Frontal cortex (tissue), 4 donors: ENCODE measurements around the gene SAMSN1. TPM values are rescaled to one million over a fixed set of nuclear protein-coding genes. Genes with fewer than 3 reads are reported as not detected.
"Not testable (repeated sequence)": the region's sequence is repeated elsewhere in the genome, so short reads cannot be mapped to it uniquely, and the experiment has no call there.

ENCODE experiments used
- DNase-seq, 2 donors: peaks; one replicate each; pipeline ENCODE4 v3.0.0; 2012; ENCODE audit warnings: low spot score in 2 of 2
- FAIRE-seq: peaks from 2 replicates; lab custom pipeline; 2012; peaks lifted over from hg19 to GRCh38; lab: Jason Lieb, UNC
- total RNA-seq: library from RNA; depleted of rRNA; stranded (reverse); fragments of >200 nt; gene quantifications from one replicate; pipeline ENCODE4 v1.2.3, GENCODE V29; 2014
- donor health status: control.
- donor health status: control.
- donor health status: control.

SAMSN1 gene
- total RNA-seq, 1 donor from 2014 or later = 3.3 TPM

DNA sequence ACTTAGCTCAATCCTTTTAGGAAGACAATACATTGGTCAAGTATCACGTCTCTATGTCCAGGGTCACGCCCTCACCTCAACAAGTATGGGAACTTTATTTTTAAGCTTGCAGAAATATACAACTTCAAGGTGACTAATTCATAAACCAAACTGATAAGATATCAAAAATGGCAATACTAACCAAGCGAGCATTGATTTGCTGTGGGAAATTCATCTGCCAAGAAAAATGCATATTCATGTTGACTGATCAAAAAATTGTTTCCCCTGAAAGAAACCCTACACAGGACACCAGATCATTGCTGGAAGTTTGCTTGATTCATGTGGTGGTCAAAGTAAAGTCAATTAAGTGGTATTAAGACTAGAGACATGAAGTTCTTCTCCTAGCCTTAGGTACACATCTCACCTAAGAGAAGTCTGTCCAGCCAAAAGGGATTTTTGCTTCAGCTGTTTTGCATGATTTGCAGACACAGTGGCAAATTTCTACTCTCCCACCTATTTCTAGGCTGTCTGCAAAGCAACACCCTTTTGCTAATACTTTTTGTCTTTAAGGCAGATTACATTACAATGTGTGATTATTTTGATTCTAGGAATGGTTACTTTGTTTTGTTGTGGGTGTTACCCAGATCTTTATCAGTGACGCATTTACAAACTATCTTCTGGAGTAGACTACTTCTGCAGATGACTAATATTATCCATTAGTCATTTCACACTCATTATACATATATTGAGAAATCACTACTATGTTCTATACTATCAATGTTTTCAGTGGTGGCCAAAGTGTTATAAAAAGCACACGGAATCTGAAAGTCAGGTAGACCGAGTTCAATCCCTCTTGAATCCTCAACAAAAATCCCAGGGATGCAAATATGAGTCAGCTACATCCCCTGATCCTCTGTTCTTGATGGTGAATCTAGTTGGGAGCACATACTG lies 12.4 kb downstream of the SAMSN1 start:
- DNase-seq = no peak
- FAIRE-seq = no peak

DNA sequence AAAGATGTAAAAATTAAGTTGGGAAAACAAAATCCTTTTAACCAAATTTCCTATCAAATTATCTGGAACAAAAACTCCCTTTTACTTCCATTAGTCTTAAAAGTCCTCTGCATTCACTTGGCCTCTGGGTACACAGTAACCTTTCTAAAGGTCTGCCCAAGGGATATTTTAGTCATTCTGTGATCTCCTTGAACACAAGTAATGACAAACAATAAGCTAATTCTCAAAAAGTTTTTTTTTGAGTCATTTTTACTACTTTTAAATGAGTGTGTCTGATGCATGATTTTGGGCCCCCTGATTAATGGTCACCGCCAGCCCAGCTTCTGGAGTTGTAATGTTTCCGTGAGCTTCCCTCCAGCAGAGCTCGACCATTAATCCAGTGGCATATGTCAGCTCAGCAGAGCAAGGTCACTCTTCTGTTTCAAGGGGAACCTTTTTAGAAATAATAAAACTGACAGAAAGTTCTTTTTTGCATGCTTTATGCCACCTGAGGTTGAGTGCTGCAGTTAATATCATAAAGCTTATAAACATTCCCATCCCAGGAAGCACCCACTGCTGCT lies 14.3 kb downstream of the SAMSN1 start:
- FAIRE-seq (no peak), DNase-seq (no peak)

DNA sequence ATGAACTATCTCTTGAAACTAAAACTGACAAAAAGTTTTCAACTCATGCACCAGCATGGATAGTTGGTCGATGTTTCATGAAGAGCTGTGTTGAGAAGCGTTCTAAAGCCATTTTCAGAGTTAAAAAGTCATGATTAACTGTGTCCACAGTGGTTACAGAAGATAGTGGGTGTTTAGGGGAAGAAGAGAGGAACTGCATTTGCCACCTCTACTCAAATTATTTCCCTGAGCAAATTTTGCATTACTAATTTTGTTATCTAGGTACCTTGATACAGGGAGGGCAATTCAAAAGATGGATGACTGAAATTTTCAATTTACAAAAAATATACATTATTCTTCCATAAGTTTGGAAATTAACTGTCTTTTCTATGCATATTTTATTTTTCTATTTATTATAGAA lies 15.5 kb downstream of the SAMSN1 start:
- DNase-seq (no peak), FAIRE-seq (no peak)

DNA sequence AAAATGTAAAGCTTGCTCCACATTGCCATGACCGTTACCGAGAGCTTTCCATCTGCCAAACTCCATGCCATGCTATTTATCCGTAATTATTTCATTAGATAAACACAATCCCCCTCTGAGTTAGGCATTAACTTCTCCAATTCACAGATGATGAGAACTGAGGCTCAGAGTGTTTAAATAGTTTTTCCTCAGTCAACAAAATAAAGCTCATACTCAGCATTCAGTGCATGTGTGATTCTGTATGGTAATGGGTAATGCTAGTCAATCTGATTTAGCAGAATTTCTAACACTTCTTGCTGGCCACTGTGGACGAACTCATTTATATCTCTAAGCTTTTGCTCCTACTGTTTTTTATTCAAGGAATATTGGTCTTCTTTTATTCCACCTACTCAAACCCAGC lies 17.3 kb downstream of the SAMSN1 start:
- FAIRE-seq (no peak), DNase-seq (no peak)

DNA sequence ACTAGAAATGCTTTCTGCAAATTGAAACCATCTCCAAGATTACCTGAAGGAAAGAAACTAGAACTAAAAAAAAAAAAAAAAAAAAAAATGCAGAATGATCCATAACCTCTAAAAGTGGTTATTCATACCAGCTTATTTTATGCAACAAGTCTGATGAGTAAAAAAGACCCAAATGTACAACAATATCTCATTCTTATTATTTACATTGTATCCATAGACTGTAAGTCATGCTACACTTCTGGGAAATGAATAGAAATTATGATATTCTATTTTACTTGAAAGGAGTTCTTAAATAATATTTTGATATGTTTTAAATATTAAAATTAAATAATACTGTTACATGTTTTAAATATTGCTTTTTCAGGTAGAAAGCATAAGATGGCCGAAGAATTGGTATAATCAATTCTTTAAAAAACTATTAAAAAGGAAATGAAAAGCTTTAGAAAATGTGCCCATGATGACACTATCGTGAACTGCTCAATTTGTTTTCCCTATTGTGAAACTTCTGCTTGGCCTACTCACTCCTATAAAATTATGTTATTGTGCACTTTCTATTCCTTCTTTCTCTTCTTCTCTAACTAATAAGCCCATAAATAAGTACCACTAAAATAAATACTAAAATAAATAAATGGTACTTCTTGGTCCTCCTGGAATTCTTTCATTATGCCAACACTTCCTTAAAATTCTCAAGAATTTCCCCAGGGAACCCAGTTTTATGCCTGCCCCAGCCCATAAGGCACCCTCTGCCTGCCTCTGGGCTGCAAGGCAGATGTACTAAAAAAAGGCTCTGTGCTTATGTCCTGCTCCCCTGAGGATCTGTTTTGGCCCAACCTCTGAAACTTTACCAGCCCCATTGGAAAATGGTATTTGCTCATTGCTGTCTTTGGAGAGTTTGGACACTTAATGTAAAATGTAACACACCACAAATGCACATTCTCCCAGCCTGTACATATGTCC lies 18.1 kb downstream of the SAMSN1 start:
- DNase-seq (no peak), FAIRE-seq (peak; percentile 37)

DNA sequence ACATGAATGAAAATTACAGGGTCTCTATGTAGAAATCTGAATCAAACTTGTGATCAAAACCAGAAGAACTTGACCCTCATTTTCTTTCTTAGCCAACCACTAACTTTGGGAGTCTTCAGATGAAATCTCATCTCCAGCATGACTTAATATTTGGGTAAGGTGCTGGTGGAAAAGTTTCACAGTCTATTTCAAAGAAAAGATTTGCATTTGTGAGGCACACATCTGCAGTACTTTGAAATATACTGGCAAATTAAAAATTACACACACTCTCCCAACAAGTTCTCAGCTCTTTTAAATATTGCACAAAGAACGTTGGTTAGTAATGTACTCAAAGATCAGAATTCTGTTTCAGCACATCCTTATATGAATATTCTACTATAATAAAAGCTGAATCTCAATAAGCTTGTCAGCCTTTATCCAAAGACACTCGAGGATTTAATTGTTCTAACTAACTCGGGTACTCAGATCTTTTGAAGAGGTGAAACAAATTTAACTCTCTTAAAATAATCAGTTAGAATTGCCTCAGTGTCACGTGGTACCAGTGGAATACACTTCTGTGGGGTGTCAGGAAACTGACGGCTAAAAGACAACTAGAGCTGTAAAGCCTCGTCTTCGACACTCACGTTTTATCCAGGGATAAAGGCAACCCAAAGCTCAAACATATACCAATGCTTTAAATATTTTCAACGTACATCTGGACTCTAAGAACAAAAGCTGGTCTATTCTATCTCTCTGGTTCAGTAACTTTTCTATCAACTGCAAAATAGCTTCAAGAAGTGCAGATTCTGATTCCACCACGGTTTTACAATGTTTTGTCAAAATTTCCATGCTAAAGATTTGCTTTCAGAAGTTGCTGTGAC lies 19.0 kb downstream of the SAMSN1 start:
- FAIRE-seq (no peak), DNase-seq (no peak)

DNA sequence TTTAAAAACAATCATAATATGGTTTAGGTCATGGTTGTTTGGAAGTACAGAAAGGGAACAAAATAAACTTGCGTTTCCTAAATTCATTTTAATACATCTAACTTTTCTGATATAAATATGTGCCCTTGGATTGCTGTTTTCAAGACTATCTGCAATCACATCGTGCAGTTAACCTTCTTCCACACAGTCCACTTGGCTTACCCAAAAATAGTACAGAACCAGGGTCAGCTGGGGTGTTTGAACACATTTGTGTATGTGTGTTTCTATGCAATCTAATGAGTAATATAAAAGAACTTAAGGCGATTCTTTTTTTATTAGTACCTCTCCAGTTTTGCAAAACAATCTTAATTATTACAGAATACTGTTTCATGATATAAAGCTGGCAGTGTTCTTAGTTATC lies 19.9 kb downstream of the SAMSN1 start:
- FAIRE-seq (no peak), DNase-seq (no peak)

DNA sequence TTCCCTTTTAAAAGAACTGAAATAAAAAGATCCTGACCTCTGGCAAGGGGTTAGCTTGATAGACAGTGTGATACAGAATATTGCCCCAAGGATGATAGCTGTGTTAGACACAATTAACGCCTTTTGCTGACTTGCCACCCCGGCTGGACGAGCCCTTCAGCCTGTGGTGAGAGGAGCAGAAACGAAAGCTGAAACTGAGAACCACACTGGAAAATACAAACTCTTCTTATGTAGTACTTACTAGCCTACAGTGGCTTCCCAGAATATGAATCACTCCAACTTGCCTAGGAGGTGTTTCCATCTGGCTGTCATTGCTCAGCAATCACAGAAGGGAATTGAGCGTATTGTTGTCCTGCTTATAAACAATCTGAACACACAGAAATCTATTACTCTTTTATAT lies 22.9 kb downstream of the SAMSN1 start:
- DNase-seq (no peak), FAIRE-seq (no peak)

DNA sequence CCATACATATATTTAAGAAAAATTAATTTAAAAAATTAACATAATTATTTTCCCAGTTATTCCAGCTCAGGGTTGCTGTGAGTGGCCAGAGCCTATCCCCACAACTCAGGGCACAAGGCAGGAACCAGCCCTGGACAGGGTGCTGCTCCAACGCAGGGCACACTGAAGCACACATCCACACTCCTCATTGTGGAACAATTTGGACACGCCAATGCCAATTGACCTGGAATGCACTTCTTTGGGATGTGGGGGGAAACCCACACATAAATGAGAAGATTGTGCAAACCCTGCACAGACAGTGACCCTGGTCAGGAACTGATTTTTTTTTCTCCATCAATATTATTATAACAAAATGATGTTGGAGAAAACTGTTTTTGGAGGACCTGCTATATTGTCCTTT lies 23.4 kb downstream of the SAMSN1 start:
- FAIRE-seq (no peak), DNase-seq (no peak)

DNA sequence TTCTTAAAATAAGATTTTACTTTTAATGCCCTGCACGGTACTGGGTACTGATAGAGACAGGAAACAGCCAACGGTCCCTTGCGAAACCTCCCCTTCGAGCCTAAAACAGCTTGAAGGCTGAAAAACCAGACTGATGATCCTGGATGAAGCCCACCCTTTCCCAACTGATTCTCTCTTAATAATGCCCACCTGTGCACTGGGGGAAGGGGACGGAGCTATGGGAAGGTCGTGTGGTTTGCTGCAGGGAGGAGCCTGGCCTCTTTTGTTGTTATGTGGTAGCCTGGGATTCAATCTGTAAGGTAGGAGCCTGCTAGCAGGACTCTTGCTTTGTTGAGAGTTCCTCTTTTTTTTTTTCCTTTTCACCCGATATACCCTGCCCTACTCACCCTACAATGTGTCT lies 25.6 kb downstream of the SAMSN1 start:
- FAIRE-seq (no peak), DNase-seq (no peak)

DNA sequence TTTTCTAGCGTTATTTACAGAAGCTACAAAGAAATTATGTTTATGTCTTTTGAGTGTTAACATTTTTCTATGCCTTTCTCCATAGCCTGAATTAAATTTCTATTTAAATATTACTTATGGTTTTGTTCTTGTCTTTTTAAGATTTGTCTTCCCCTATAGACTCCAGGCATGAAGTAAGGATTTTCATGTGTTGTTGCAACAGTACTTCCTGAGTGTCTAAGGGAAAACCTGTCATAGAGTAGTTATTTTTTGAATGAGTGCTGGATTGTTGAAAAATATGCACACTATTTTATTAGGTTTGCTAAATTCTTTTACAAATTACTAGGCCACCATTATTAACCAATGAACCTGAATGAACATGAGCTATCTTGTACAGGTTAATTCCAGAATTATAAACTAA lies 27.1 kb downstream of the SAMSN1 start:
- no peak for FAIRE-seq

DNA sequence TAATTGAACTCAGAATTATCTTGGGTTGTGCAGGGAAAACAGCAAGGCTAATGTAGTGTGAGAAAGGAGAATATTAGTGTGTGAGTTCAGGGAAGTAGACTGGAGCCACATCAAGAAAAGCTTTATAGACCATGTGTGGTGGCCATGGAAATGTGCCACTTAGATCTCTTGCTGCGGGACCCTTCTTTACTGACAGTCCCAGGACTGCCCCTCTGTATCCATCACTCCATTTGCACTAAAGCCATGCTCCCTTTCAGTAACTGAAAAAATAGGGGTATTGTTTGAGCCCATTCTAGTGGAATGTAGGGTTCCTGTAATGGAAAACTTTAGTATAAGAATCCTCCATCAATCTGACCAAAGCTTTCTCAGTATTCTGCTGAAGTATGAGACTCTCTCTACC lies 32.3 kb downstream of the SAMSN1 start:
- DNase-seq (no peak), FAIRE-seq (no peak)

More for the DNA sequence above, 27.1 kb downstream of the SAMSN1 start:
- no peak for DNase-seq

DNA sequence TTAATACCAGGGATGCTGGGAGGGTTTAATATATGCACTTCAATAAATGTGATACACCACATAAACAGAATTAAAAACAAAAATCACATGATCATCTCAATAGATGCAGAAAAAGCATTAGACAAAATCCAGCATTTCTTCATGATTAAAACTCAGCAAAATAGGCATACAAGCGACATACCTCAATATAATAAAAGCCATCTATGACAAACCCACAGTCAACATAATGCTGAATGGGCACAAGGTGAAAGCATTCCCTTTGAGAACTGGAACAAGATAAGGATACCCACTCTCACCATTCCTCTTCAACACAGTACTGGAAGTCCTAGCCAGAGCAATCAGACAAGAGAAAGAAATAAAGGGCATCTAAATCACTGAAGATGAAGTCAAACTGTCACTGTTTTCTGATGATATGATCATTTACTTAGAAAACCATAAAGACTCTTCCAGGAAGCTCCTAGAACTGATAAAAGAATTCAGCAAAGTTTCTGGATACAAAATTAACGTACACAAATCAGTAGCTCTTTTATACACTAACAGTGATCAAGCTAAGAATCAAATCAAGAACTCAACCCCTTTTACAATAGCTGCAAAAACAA lies 39.2 kb downstream of the SAMSN1 start:
- DNase-seq, FAIRE-seq: not testable (repeated sequence)

DNA sequence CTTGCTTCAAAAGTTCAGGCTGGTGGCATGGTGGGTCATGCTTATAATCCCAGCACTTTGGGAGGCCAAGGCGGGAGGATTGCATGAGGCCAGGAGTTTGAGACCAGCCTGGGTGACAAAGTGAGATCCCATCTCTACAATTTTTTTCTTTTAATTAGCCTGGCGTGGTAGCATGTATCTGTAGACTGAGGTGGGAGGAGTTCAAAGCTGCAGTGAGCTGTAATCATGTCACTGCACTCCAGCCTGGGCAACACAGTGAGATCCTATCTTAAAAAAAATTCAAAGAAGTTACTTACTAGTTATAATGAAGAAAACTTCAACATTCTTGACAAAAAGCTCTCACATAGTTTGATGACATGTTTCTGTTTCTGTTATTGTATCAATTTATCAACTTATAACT lies 45.2 kb downstream of the SAMSN1 start:
- FAIRE-seq (no peak), DNase-seq (no peak)

DNA sequence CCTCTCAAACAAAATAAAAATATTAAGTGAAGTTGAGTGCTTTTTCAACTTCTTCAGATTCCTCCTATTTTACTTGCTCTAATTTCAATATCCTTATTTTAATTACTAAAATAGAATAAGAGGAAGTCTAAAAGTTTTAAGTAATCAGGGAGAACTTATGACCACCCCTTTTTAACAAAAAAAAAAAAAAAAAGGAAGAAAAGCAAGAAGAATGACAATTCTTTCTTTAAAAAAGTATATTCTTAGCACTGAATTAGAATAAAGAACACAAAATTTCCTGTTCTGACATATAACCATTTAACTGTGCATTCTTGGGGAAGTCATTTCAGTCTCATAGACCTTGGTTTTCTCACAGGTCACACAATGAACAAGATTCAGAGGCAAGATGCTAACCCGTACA lies 46.8 kb downstream of the SAMSN1 start:
- FAIRE-seq = no peak

DNA sequence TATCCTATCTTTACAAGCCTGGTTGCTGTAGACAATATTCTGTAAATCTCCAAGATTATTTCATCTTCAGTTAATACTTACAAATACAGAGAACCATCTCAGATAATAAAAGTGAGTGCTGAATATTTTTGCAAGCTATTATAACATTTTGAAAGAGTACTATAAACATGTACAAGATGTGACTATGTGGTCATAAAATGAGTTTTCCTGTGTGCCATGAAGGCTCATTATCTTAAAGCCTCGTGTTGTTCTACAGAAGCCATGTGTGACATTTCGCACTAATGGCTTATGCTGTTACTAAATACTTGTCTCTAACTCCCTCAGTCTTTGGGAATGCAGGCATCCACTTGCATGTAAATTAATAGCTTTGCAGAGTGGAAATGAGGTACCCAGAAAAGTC lies 48.3 kb downstream of the SAMSN1 start:
- DNase-seq (no peak), FAIRE-seq (no peak)

More for the DNA sequence above, 46.8 kb downstream of the SAMSN1 start:
- no peak for DNase-seq

DNA sequence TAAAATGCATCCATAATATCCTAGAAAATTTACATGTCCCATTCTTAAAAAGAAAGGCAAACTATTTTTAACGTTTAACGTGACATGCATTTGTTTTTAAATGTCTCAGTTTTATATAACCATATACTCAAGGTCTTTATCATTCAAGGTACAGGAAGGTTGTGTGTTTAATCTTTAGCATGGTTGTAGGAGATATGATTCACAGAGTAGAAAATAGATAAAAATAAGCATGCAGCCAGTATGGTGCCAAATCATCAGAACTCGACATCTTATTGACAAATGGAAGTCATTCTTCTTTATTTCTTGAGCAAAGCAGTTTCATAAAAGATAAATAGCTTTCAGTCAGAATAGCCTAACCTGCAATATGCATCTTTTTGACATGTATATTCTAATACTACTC lies 51.0 kb downstream of the SAMSN1 start:
- no peak for FAIRE-seq
- no peak for DNase-seq

DNA sequence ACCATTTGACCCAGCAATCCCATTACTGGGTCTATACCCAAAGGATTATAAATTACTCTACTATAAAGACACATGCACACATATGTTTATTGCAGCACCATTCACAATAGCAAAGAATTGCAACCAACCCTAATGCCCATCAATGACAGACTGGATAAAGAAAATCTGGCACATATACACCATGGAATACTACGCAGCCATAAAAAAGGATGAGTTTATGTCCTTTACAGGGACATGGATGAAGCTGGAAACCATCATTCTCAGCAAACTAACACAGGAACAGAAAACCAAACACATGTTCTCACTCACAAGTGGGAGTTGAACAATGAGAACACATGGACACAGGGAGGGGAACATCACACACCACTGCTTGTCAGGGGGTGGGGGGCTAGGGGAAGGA lies 51.9 kb downstream of the SAMSN1 start:
- not testable (repeated sequence) for DNase-seq, FAIRE-seq

DNA sequence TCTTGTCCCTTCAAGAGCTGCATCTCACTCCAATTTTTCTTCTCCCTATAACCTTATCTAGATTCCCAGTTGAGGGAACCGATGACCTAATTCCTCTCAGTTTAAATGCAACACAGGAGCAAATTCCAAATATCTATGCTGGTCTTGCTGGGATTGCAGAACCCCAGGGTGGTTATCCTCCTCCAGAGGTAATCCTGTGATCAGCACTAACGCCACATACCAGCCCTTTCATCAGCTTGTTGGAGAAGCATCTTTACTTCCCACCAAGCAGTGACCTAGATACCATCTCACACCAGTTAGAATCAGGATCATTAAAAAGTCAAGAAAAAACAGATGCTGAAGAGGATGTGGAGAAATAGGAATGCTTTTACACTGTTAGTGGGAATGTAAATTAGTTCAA lies 52.4 kb downstream of the SAMSN1 start:
- DNase-seq (no peak), FAIRE-seq (no peak)
